HG03103 (cell line): ENCODE measurements around the gene CD84.
"Not testable (repeated sequence)": the region's sequence is repeated elsewhere in the genome, so short reads cannot be mapped to it uniquely, and the experiment has no call there.

Experiments
- ATAC-seq: cut with Tn5 transposase; IDR thresholded peaks from one replicate; pipeline ENCODE4 v1.9.1; 2021; ENCODE audit warnings: low read depth; ENCODE audit not compliant: unreplicated experiment

Gene CD84

DNA sequence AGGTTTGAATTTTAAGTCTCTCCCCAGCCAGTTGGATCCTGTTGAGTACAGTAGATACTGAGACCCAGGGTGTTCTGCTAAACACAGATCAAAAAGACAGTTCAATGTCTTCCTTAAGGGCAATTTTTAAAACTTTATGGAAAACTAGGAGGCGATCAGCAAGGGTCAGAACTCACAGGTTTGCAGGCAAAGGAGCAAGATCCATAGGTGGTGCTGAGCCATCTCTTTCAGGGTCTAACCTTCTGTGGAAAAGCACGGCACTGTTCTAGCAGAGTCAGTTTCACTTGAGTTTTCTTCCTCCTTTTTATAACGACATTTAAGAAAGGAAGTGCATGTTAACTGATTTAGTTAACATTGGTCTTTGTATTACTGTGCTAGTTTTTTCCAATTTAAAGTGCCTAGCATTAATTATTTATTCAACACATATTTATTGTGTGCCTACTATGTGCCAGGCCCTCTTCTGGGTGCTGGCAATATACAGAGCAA, at the start of gene CD84:
TSS of gene CD84 (minus strand) at position 281 of the 486 bp plus-strand sequence. CDS start at position 222, 59 bp downstream.
- ATAC-seq: no peak

GRCh38 chr1:160628799-160629263, 49.5 kb upstream of the CD84 start:
- ATAC-seq: no peak

- ATAC-seq: not testable (repeated sequence)
Measured at GRCh38 chr1:160627677-160628289, 48.5 kb upstream of the CD84 start.

DNA sequence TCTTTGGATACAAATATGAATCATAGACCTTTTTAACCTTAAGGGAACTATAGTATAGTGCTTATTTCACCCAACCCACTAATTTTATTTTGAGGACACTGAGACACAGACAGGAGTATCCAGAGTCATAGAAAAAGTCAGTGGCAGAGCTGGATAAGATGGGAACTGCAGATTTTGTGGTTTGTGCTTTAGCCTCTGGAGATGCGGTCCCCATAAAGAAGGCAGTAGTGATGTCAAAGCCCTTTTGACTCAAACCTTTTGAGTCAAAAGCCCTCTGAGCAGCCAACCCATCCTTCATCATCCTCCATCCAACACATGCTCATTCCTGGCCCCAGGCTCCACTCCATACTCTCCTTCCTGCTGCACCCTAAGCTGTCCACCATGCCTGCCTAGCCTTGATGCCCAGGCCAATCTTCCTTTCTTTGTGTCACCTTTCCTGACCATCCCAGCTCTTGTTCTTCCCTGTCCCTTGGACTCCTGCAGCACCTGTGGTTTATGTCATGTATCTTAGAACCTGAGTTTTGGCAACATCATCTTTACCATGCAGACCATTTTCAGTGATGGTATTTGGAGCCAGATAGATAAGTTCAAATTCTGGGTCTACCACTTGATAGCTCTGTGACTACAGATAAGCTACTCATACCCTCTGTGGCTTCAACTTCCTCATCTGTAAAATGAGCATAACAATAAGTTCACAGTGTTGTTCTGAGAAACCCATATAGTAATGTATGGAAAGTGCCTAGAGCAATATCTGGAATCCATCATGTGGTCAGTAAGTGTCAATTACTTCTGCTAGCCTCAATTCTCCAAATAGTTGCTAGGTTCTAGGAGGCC, 47.4 kb upstream of the CD84 start:
- ATAC-seq: no peak

DNA sequence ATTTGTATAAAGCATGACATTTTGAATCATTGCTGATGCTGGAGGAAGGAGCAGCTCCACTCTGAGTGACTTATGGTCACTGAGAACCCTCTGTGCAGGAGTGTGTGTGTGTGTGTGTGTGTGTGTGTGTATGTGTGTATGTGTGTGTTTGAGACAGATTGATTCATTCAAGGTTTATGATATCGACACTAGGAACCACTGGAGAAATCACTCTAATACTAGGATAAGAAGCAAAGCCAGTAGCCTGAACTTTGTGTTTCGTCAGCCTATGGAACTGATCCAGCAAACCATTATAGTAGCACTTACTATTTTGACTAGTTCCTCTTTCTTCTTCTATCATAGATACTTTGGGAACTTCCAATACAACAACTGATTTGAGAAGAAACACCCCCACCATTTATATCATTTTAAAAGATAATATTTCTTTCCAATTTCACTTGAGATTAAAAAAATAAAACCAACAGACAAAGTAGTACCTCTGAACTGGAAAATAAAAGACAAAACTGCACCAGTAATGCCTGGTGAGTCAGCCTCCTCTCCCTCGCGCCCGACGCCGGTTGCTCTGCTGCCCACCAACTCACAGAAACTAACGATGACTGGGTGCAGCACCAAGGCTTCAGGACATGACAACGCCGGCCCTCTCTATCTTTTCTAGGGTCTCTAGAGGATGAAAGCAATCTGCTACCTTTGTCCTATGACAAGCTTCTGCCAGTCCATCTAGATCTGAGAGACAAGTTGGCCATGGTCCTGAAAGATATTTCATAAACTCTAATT, 46.6 kb upstream of the CD84 start:
- no peak for ATAC-seq

DNA sequence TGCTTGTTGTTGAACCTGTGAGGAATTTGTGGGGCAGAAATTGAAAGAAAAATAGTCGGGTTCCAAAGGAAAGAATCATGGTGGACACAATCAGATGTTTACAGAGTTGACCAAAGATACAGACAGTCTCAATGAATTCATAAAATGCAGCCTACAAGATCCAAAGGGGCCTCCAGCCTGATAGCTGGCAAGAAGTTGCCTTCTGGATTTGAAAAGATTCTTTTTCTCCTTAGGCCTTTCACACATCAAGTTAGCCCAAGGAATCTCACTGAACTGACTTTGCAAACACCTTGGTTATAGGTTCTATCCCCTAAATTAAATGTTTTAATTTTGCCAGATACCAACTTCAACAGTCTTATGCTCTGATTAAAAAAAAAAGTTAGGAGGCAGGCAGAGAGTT, 46.0 kb upstream of the CD84 start:
- ATAC-seq: no peak

- no peak for ATAC-seq
Measured at GRCh38 chr1:160624464-160624863, 45.2 kb upstream of the CD84 start.

DNA sequence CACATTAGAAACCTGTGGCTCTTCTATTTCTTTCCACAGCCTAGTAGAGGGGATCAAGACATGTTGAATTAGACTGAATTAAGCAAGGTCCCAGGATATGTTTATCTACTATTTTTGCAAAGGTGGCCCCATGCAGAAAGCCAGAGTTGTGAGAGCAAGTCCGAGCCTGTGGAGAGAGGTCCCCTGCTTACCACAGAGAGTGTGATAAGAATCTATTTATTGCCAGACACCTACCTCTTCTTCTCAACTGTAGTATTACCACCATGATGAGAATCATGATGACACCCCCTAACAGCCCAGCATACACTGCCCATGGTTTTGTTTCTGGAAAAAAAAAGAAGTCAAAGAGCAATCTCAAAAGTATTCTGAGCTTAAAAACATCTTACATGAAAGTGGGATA, 44.6 kb upstream of the CD84 start:
- no peak for ATAC-seq

DNA sequence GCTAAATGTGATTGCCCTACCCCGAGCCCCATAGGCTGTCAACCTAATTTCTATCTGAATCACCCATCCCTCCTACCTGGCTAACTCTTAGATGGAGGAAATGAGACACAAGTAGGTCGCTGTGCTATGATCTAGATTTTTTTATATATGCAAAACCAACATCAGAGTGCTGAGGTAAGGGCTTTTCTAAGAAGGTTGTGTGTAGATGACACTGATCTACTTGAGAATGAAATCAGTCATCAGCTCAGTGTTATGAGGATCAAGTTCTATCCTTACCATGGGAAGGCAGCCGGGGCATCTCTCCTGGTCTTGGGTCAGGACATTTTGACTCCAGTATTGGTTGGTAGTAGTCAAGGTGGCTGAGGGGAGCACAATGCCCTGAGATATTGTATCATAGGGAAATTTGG, 43.9 kb upstream of the CD84 start:
- ATAC-seq: no peak

- no peak for ATAC-seq
Measured at GRCh38 chr1:160622501-160623226, 43.4 kb upstream of the CD84 start.

- no peak for ATAC-seq
Measured at GRCh38 chr1:160621633-160622413, 42.5 kb upstream of the CD84 start.

DNA sequence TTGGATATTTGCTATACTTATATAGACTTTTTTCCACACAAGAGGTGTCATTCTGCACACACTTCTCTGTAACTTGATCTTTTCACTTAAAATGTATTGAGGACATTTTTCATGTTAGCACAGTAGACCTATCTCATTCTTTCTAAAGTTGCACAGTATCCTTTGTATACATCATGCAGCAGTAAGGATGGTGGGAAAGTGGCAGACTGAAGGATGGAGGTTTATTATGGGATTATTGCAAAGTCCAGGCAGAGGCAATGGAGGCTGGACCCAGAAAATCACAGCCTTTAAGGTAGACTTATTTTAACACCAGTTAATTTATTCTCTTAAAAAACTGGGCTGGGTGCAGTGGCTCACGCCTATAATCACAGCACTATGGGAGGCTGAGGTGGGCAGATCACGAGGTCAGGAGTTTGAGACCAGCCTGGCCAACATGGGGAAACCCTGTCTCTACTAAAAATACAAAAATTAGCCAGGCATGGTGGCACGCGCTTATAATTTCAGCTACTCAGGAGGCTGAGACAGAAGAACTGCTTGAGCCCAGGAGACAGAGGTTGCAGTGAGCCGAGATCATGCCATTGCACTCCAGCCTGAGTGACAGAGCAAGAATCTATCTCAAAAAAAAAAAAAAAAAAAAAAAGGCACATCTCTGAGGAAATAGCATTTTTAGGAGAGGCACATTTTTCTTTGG, 41.8 kb upstream of the CD84 start:
- ATAC-seq: no peak

DNA sequence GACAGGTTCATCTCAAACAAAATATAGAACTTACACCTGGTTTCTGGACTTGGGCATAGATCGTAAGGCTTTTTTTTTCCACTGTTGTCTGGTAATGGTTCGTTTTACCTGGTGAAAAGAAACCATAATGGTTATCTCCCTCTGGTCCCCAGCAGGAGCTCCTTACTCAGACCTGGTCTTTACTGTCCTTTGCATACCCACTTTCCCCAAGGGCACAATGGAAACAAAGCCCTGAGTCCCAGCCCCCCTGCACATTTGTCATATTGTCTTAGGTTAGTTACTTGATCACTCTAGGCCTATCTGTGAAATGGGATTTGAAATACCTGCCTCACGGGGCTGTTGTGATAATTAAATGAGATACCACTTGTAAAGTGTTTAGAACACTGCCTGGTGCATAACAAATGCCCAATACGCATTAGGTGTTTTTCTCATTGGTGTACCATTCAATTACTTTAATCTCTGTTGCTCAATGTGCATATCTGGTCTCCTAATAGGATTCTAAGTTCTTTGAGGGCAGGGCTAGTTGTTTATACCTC, 40.5 kb upstream of the CD84 start:
- no peak for ATAC-seq

- no peak for ATAC-seq
Measured at GRCh38 chr1:160618763-160619274, 39.5 kb upstream of the CD84 start.

GRCh38 chr1:160618327-160618726, 39.0 kb upstream of the CD84 start:
- ATAC-seq: no peak

DNA sequence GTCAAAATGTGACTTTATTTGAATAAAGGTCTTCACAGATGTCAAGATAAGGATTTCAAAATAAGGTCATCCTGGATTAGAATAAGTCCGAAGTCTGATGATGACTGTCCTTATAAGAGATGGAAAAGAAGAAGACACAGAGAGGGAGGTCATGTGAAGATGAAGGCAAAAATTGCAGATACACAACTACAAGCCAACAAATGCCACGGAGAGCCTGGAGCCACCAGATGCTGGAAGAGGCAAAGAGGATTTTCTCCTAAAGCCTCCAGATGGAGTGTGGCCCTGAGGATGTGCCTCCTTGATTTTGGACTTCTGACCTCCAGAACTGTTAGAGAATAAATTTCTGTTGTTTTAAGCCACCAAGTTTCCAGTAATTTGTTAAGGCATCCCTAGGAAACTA, 36.4 kb upstream of the CD84 start:
- no peak for ATAC-seq

GRCh38 chr1:160614410-160614809, 35.1 kb upstream of the CD84 start:
- ATAC-seq: no peak

- no peak for ATAC-seq
Measured at GRCh38 chr1:160612613-160613218, 33.4 kb upstream of the CD84 start.
